Esophagus muscularis mucosa (tissue), 4 donors: ENCODE results near the gene BLACAT1.

ENCODE experiments used
- EP300 ChIP-seq: sonication (generic); formaldehyde crosslinking; IDR thresholded peaks from one replicate; pipeline ENCODE4 v1.6.1; 2017; ENCODE audit warnings: antibody characterized with exemption
- POLR2A ChIP-seq: fragments of 450-650 bp; IDR thresholded peaks from one replicate; pipeline ENCODE4 v1.6.1; 2017; ENCODE audit warnings: antibody characterized with exemption, moderate library complexity, mild to moderate bottlenecking, low read depth
- POLR2AphosphoS5 ChIP-seq, 2 donors: sonication (generic); formaldehyde crosslinking; IDR thresholded peaks; one replicate each; pipeline ENCODE4 v1.6.1; 2017; ENCODE audit warnings: antibody characterized with exemption in 2 of 2
- TF ChIP-seq, protein P1 (sequence below), 3 experiments: fragments of 200-600 bp in 2 of 3; fragments of 450-650 bp in 1 of 3; sonication (generic) in 2 of 3; IDR thresholded peaks; one replicate each; pipeline ENCODE4 v1.5.1; 2017 to 2019; ENCODE audit warnings: antibody characterized with exemption in 3 of 3, mild to moderate bottlenecking in 2 of 3, moderate library complexity in 1 of 3

DNA sequence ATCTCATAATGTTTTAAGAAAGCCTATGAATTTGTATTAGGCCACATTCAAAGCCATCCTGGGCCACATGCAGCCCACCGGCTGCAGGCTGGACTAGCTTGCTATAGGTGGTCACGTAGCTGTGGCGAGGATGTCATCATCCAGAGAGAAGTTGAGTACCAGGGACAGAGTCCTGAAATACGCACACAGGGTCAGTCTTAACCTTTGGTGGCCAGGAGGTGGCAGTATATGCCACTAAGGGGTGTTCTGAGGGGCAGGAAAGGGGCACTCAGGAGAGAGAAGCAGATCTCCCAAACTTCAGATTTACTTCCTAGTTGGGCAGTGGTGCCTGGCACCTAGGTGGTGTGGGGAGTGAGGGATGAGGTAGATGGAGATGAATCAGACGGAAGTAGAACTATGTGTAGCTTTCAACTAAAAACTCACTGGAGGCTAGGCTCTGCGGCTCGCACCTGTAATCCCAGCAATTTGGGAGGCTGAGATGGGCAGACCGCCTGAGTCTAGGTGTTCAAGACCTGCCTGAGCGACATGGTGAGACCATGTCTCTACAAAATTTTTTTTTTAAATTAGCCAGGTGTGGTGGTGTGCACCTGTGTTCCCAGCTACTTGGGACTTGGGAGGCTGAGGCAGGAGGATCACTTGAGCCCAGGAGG is 32.4 kb upstream of the BLACAT1 start:
- TF ChIP-seq POLR2A (no peak), EP300 (no peak), POLR2AphosphoS5 (IDR thresholded peaks at IDR 0.05) (no peak)
- TF ChIP-seq, protein P1, sequence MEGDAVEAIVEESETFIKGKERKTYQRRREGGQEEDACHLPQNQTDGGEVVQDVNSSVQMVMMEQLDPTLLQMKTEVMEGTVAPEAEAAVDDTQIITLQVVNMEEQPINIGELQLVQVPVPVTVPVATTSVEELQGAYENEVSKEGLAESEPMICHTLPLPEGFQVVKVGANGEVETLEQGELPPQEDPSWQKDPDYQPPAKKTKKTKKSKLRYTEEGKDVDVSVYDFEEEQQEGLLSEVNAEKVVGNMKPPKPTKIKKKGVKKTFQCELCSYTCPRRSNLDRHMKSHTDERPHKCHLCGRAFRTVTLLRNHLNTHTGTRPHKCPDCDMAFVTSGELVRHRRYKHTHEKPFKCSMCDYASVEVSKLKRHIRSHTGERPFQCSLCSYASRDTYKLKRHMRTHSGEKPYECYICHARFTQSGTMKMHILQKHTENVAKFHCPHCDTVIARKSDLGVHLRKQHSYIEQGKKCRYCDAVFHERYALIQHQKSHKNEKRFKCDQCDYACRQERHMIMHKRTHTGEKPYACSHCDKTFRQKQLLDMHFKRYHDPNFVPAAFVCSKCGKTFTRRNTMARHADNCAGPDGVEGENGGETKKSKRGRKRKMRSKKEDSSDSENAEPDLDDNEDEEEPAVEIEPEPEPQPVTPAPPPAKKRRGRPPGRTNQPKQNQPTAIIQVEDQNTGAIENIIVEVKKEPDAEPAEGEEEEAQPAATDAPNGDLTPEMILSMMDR (IDR thresholded peaks at IDR 0.05), result peak; percentile 79 to 82 (median 81)
